Midbrain (tissue), 1 donor: ENCODE measurements around the gene GLP2R.
"Not testable (repeated sequence)": the region's sequence is repeated elsewhere in the genome, so short reads cannot be mapped to it uniquely, and the experiment has no call there.

ENCODE experiments used
- DNase-seq: peaks from one replicate; lab custom pipeline; 2025; lab: John Stamatoyannopoulos, UW

GLP2R gene

GRCh38 chr17:9899280-9900043 lies 73.7 kb downstream of the GLP2R start:
- no peak for DNase-seq

- DNase-seq = no peak
Measured at GRCh38 chr17:9900044-9900594, 74.4 kb downstream of the GLP2R start.

GRCh38 chr17:9900784-9901183 lies 75.1 kb downstream of the GLP2R start:
- DNase-seq = no peak

GRCh38 chr17:9902120-9902519 lies 76.4 kb downstream of the GLP2R start:
- no peak for DNase-seq

- no peak for DNase-seq
Measured at GRCh38 chr17:9904277-9905077, 78.8 kb downstream of the GLP2R start.

- DNase-seq = no peak
Measured at GRCh38 chr17:9905078-9905415, 79.3 kb downstream of the GLP2R start, which contains the start of gene RCVRN. Gene RCVRN, minus strand, starts transcription at chr17:9905271. Its CDS starts 91 bp downstream, at chr17:9905180.

- peak; percentile 32 for DNase-seq
Measured at GRCh38 chr17:9905902-9906301, 80.2 kb downstream of the GLP2R start.

- DNase-seq = no peak
Measured at GRCh38 chr17:9906616-9907015, 80.9 kb downstream of the GLP2R start.

- no peak for DNase-seq
Measured at GRCh38 chr17:9907131-9907530, 81.4 kb downstream of the GLP2R start.

- DNase-seq = no peak
Measured at GRCh38 chr17:9907883-9908648, 82.3 kb downstream of the GLP2R start.

GRCh38 chr17:9908649-9909042 lies 82.9 kb downstream of the GLP2R start:
- no peak for DNase-seq

GRCh38 chr17:9911089-9911488 lies 85.4 kb downstream of the GLP2R start:
- DNase-seq = no peak

GRCh38 chr17:9912121-9913099 lies 86.7 kb downstream of the GLP2R start:
- DNase-seq = no peak

GRCh38 chr17:9913476-9913875 lies 87.8 kb downstream of the GLP2R start:
- DNase-seq = no peak

GRCh38 chr17:9916108-9916507 lies 90.4 kb downstream of the GLP2R start:
- DNase-seq = no peak

GRCh38 chr17:9917131-9917530 lies 91.4 kb downstream of the GLP2R start:
- no peak for DNase-seq

GRCh38 chr17:9917801-9918200 lies 92.1 kb downstream of the GLP2R start:
- no peak for DNase-seq

GRCh38 chr17:9918352-9918751 lies 92.6 kb downstream of the GLP2R start:
- no peak for DNase-seq

GRCh38 chr17:9918804-9919352 lies 93.2 kb downstream of the GLP2R start:
- no peak for DNase-seq

- DNase-seq = not testable (repeated sequence)
Measured at GRCh38 chr17:9921216-9921615, 95.5 kb downstream of the GLP2R start.
